ENCODE data around the gene SQSTM1. TPM values are rescaled to one million over a fixed set of nuclear protein-coding genes. Genes with fewer than 3 reads are reported as not detected.
"Not testable (repeated sequence)": the region's sequence is repeated elsewhere in the genome, so short reads cannot be mapped to it uniquely, and the experiment has no call there.

Gene SQSTM1
- 993 and 1,115 TPM in 2 replicates for total RNA-seq (2014; rRNA removed; shearing (Covaris generic))

- peak; percentile 86 for DNase-seq (ENCODE audit: low spot score)
Measured at GRCh38 chr5:179820483-179821297, at the start of gene SQSTM1. SQSTM1 (plus strand) TSS chr5:179820905; CDS start chr5:179820937, 32 bp downstream.

- no peak for DNase-seq (ENCODE audit: low spot score)
Measured at GRCh38 chr5:179771311-179771895, 49.3 kb upstream of the SQSTM1 start.

GRCh38 chr5:179772351-179772750 lies 48.4 kb upstream of the SQSTM1 start:
- DNase-seq (ENCODE audit: low spot score) = no peak

GRCh38 chr5:179773686-179774040 lies 47.0 kb upstream of the SQSTM1 start:
- no peak for DNase-seq (ENCODE audit: low spot score)

- no peak for DNase-seq (ENCODE audit: low spot score)
Measured at GRCh38 chr5:179774442-179774841, 46.3 kb upstream of the SQSTM1 start.

GRCh38 chr5:179776411-179776938 lies 44.2 kb upstream of the SQSTM1 start:
- DNase-seq (ENCODE audit: low spot score) = no peak

- no peak for DNase-seq (ENCODE audit: low spot score)
Measured at GRCh38 chr5:179777456-179777855, 43.2 kb upstream of the SQSTM1 start.

- no peak for DNase-seq (ENCODE audit: low spot score)
Measured at GRCh38 chr5:179777909-179778308, 42.8 kb upstream of the SQSTM1 start.

- DNase-seq (ENCODE audit: low spot score) = no peak
Measured at GRCh38 chr5:179778591-179778990, 42.1 kb upstream of the SQSTM1 start.

GRCh38 chr5:179779826-179780225 lies 40.9 kb upstream of the SQSTM1 start:
- DNase-seq (ENCODE audit: low spot score) = no peak

- DNase-seq (ENCODE audit: low spot score) = no peak
Measured at GRCh38 chr5:179780362-179780761, 40.3 kb upstream of the SQSTM1 start.

- no peak for DNase-seq (ENCODE audit: low spot score)
Measured at GRCh38 chr5:179781846-179782245, 38.9 kb upstream of the SQSTM1 start.

GRCh38 chr5:179783128-179783527 lies 37.6 kb upstream of the SQSTM1 start:
- DNase-seq (ENCODE audit: low spot score) = no peak

GRCh38 chr5:179786861-179787260 lies 33.8 kb upstream of the SQSTM1 start:
- no peak for DNase-seq (ENCODE audit: low spot score)

- no peak for DNase-seq (ENCODE audit: low spot score)
Measured at GRCh38 chr5:179788193-179788854, 32.4 kb upstream of the SQSTM1 start.

- not testable (repeated sequence) for DNase-seq (ENCODE audit: low spot score)
Measured at GRCh38 chr5:179789278-179789677, 31.4 kb upstream of the SQSTM1 start.

GRCh38 chr5:179791881-179792611 lies 28.7 kb upstream of the SQSTM1 start:
- no peak for DNase-seq (ENCODE audit: low spot score)

GRCh38 chr5:179792612-179793467 lies 27.9 kb upstream of the SQSTM1 start:
- DNase-seq (ENCODE audit: low spot score) = no peak

- peak; percentile 79 for DNase-seq (ENCODE audit: low spot score)
Measured at GRCh38 chr5:179793468-179794139, 27.1 kb upstream of the SQSTM1 start, which contains the start of gene LTC4S. LTC4S (plus strand) TSS chr5:179793986; CDS start chr5:179794081, 95 bp downstream.

GRCh38 chr5:179794171-179794570 lies 26.5 kb upstream of the SQSTM1 start:
- DNase-seq (ENCODE audit: low spot score) = no peak

Data from H4 (cell line).